HEK293T (cell line): ENCODE measurements around the gene CLOCK.

Experiments used
- CTCF ChIA-PET: fragments of 350-600 bp; formaldehyde crosslinking; extraction: SDS; loops from one replicate; lab custom pipeline; 2021; ENCODE audit warnings: antibody characterized with exemption, inconsistent platforms; lab: Yijun Ruan, JAX
- POLR2A ChIA-PET: fragments of 350-600 bp; formaldehyde crosslinking; extraction: SDS; loops from one replicate; lab custom pipeline; 2020; ENCODE audit warnings: antibody characterized with exemption, inconsistent platforms; lab: Yijun Ruan, JAX
- DNase-seq: peaks from one replicate; pipeline ENCODE4 v3.0.0; 2012; ENCODE audit warnings: mixed read lengths; ENCODE audit errors: extremely low spot score
- ARNT ChIP-seq: fragments of 450-650 bp; IDR thresholded peaks from 2 replicates; pipeline ENCODE4 v1.6.1; 2017; ENCODE audit warnings: mild to moderate bottlenecking
- BHLHE40 ChIP-seq: fragments of 450-650 bp; IDR thresholded peaks from 2 replicates; pipeline ENCODE4 v1.6.1; 2016; ENCODE audit warnings: mild to moderate bottlenecking, moderate library complexity, borderline replicate concordance
- CTBP1 ChIP-seq: fragments of 450-650 bp; IDR thresholded peaks from 2 replicates; pipeline ENCODE4 v1.6.1; 2016; ENCODE audit warnings: borderline replicate concordance
- ELF4 ChIP-seq: fragments of 450-650 bp; IDR thresholded peaks from 2 replicates; pipeline ENCODE4 v1.6.1; 2017; ENCODE audit warnings: antibody characterized with exemption
- FOXA1 ChIP-seq: fragments of 450-650 bp; IDR thresholded peaks from 2 replicates; pipeline ENCODE4 v1.6.1; 2016; ENCODE audit warnings: mild to moderate bottlenecking
- FOXK2 ChIP-seq: fragments of 450-650 bp; IDR thresholded peaks from 2 replicates; pipeline ENCODE4 v1.6.1; 2016; ENCODE audit warnings: mild to moderate bottlenecking
- FOXM1 ChIP-seq: fragments of 450-650 bp; IDR thresholded peaks from 2 replicates; pipeline ENCODE4 v1.6.1; 2017; ENCODE audit warnings: mild to moderate bottlenecking, borderline replicate concordance
- HDGF ChIP-seq: fragments of 450-650 bp; IDR thresholded peaks from 2 replicates; pipeline ENCODE4 v1.6.1; 2017; ENCODE audit warnings: antibody characterized with exemption, borderline replicate concordance
- L3MBTL2 ChIP-seq: fragments of 450-650 bp; conservative IDR thresholded peaks from 2 replicates; pipeline ENCODE4 v1.6.1; 2016; ENCODE audit warnings: mild to moderate bottlenecking
- LEF1 ChIP-seq: fragments of 450-650 bp; IDR thresholded peaks from 2 replicates; pipeline ENCODE4 v1.6.1; 2017; ENCODE audit warnings: mild to moderate bottlenecking, borderline replicate concordance
- NFRKB ChIP-seq: fragments of 450-650 bp; IDR thresholded peaks from 2 replicates; pipeline ENCODE4 v1.6.1; 2016; ENCODE audit warnings: mild to moderate bottlenecking, moderate library complexity
- PKNOX1 ChIP-seq: fragments of 450-650 bp; IDR thresholded peaks from 2 replicates; pipeline ENCODE4 v1.6.1; 2016
- SP1 ChIP-seq: fragments of 450-650 bp; IDR thresholded peaks from 2 replicates; pipeline ENCODE4 v1.6.1; 2017
- SUZ12 ChIP-seq: fragments of 450-650 bp; IDR thresholded peaks from 2 replicates; pipeline ENCODE4 v1.6.1; 2016; ENCODE audit warnings: mild to moderate bottlenecking
- TARDBP ChIP-seq: fragments of 450-650 bp; IDR thresholded peaks from 2 replicates; pipeline ENCODE4 v1.6.1; 2016
- ZNF384 ChIP-seq: fragments of 450-650 bp; IDR thresholded peaks from 2 replicates; pipeline ENCODE4 v1.6.1; 2016

Gene CLOCK

GRCh38 chr4:55575513-55575912 lies 28.8 kb upstream of the CLOCK start:
- ChIA-PET CTCF (no interaction called here), POLR2A (no interaction called here)
- TF ChIP-seq CTBP1 (no peak), L3MBTL2 (no peak), FOXK2 (no peak), LEF1 (no peak), NFRKB (no peak), BHLHE40 (no peak), ZNF384 (no peak), PKNOX1 (no peak), SP1 (no peak), HDGF (no peak), FOXM1 (no peak), ELF4 (no peak), FOXA1 (no peak), SUZ12 (no peak), TARDBP (no peak), ARNT (no peak)
- no peak for DNase-seq

- no peak for DNase-seq
- CTCF ChIA-PET: no interaction called here
- TF ChIP-seq FOXA1 (no peak), HDGF (no peak), NFRKB (no peak), L3MBTL2 (no peak), SUZ12 (no peak), ELF4 (no peak), BHLHE40 (no peak), FOXK2 (no peak), SP1 (no peak)
- POLR2A ChIA-PET: no interaction called here
These were observed 27.5 kb upstream of the CLOCK start for GRCh38 chr4:55574252-55574651.

- ChIA-PET POLR2A (no interaction called here), CTCF (no interaction called here)
- no peak for TF ChIP-seq NFRKB
- no peak for TF ChIP-seq ZNF384
- no peak for TF ChIP-seq SP1
- no peak for TF ChIP-seq FOXA1
- no peak for TF ChIP-seq FOXK2
- TF ChIP-seq ARNT: no peak
- no peak for TF ChIP-seq CTBP1
- no peak for TF ChIP-seq ELF4
- no peak for TF ChIP-seq BHLHE40
- TF ChIP-seq LEF1: no peak
- no peak for TF ChIP-seq FOXM1
- no peak for TF ChIP-seq PKNOX1
- no peak for TF ChIP-seq TARDBP
- no peak for DNase-seq
These were observed 25.1 kb upstream of the CLOCK start for GRCh38 chr4:55571806-55572205.

- ChIA-PET CTCF (no interaction called here), POLR2A (no interaction called here)
- DNase-seq: no peak
- TF ChIP-seq SUZ12 (no peak), CTBP1 (no peak), ELF4 (no peak), TARDBP (no peak)
These were observed 22.3 kb upstream of the CLOCK start for GRCh38 chr4:55568905-55569504.

GRCh38 chr4:55561889-55562288 lies 15.2 kb upstream of the CLOCK start:
- no peak for TF ChIP-seq CTBP1
- TF ChIP-seq LEF1: no peak
- no peak for TF ChIP-seq PKNOX1
- no peak for TF ChIP-seq NFRKB
- TF ChIP-seq HDGF: no peak
- no peak for TF ChIP-seq FOXK2
- TF ChIP-seq FOXM1: no peak
- no peak for TF ChIP-seq FOXA1
- DNase-seq: no peak
- POLR2A ChIA-PET: no interaction called here
- CTCF ChIA-PET: no interaction called here

- POLR2A ChIA-PET: no interaction called here
These were observed 13.4 kb upstream of the CLOCK start for GRCh38 chr4:55560096-55560495.

More at GRCh38 chr4:55560096-55560495, 13.4 kb upstream of the CLOCK start:
- TF ChIP-seq CTBP1: no peak
- TF ChIP-seq SP1: no peak
- no peak for TF ChIP-seq ELF4
- no peak for TF ChIP-seq LEF1
- no peak for TF ChIP-seq ARNT
- no peak for TF ChIP-seq FOXA1
- no peak for TF ChIP-seq FOXK2
- TF ChIP-seq SUZ12: no peak
- TF ChIP-seq BHLHE40: no peak
- TF ChIP-seq TARDBP: no peak
- no peak for TF ChIP-seq NFRKB
- TF ChIP-seq PKNOX1: no peak
- TF ChIP-seq HDGF: no peak
- no peak for TF ChIP-seq FOXM1
- no peak for TF ChIP-seq ZNF384
- TF ChIP-seq L3MBTL2: no peak
- no peak for DNase-seq
- CTCF ChIA-PET: no interaction called here
